ENCODE data around the gene RERG. TPM values are rescaled to one million over a fixed set of nuclear protein-coding genes. Genes with fewer than 3 reads are reported as not detected.

The RERG gene
- total RNA-seq, 3 donors from 2014 or later (not counting 1 experiment from before 2014, with no cell fraction given), result not detected

DNA sequence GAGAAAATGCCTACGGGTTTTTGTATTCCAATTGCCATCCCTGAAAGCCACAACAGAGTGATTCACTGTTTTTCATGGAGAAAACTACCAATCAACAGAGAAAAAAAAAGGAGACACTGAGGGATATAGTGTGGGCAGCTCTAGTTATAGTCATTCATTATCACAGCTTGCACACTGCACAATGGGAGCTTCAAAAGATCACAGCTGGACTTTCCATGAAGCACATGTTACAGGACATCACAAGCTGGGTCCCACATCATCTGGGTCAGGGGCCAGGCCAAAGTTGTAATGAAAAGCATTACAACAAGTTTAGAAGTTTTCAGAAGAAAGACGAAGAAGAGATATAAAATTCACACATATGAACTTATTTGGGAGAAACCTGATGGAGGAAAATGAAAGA is 41.5 kb downstream of the RERG start:
- no peaks in the 10 kb centered on the region for H3K36me3 ChIP-seq (ENCODE audit: control insufficient read depth, insufficient read depth, low read length)
- DNase-seq (no peak), ATAC-seq (no peak)
- no peak overlapping the region for H3K27ac ChIP-seq (ENCODE audit: low read length)
- Mint-ChIP-seq H3K4me3 (no peak overlapping the region), H3K27ac (no peak overlapping the region), H3K36me3 (no peaks in the 10 kb centered on the region), H3K27me3 (ENCODE audit: low read depth in 2 of 2) (peaks cover 9 to 25% of the 10 kb centered on the region in 2 donors), H3K9me3 (no peaks in the 10 kb centered on the region), H3K4me1 (no peaks in the 10 kb centered on the region)
- peaks cover 3% of the 10 kb centered on the region for H3K27me3 ChIP-seq (ENCODE audit: control insufficient read depth, insufficient read depth, low read length)
- no peak overlapping the region for H3K4me3 ChIP-seq (ENCODE audit: low read length)
- H3K9me3 ChIP-seq (ENCODE audit: control insufficient read depth, insufficient read depth, low read length), result no peaks in the 10 kb centered on the region
- intact Hi-C loops (cut with micrococcal nuclease), result no loop called here
- WGBS (ENCODE audit: insufficient coverage), result no CpG with 5 or more reads among the region's 2 CpGs
- TF ChIP-seq, protein P1, sequence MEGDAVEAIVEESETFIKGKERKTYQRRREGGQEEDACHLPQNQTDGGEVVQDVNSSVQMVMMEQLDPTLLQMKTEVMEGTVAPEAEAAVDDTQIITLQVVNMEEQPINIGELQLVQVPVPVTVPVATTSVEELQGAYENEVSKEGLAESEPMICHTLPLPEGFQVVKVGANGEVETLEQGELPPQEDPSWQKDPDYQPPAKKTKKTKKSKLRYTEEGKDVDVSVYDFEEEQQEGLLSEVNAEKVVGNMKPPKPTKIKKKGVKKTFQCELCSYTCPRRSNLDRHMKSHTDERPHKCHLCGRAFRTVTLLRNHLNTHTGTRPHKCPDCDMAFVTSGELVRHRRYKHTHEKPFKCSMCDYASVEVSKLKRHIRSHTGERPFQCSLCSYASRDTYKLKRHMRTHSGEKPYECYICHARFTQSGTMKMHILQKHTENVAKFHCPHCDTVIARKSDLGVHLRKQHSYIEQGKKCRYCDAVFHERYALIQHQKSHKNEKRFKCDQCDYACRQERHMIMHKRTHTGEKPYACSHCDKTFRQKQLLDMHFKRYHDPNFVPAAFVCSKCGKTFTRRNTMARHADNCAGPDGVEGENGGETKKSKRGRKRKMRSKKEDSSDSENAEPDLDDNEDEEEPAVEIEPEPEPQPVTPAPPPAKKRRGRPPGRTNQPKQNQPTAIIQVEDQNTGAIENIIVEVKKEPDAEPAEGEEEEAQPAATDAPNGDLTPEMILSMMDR (IDR thresholded peaks at IDR 0.05), result no peak
- H3K4me1 ChIP-seq (ENCODE audit: control insufficient read depth, insufficient read depth, low read length), result no peaks in the 10 kb centered on the region

DNA sequence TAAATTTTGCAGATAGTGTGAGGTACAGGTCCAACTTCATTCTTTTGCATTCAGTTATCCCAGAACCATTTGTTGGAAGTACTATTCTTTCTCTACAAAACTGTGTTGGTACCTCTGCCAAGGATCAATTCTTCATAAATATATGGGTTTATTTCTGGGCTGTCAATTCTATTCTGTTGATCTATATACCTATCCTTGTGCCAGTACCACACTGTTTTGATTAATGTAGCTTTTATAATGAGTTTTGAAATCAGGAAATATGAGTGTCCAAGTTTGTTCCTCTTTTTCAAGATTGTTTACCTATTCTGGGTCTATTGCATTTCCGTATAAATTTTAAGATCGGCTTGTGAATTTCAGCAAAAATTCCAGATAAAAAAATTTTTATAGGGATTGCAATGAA is 48.1 kb downstream of the RERG start:
- no peak overlapping the region for H3K27ac ChIP-seq (ENCODE audit: low read length)
- ATAC-seq, result no peak
- Mint-ChIP-seq H3K4me3 (no peak overlapping the region), H3K27ac (no peak overlapping the region), H3K36me3 (no peaks in the 10 kb centered on the region), H3K27me3 (ENCODE audit: low read depth in 2 of 2) (peaks cover 5 to 25% of the 10 kb centered on the region in 2 donors), H3K9me3 (no peaks in the 10 kb centered on the region), H3K4me1 (no peaks in the 10 kb centered on the region)
- intact Hi-C loops (cut with micrococcal nuclease), result no loop called here
- H3K4me3 ChIP-seq (ENCODE audit: low read length), result no peak overlapping the region
- H3K9me3 ChIP-seq (ENCODE audit: control insufficient read depth, insufficient read depth, low read length), result no peaks in the 10 kb centered on the region
- no peak for DNase-seq
- 100% methylated on average over 1 of the region's 2 CpGs for WGBS (ENCODE audit: insufficient coverage)
- no peaks in the 10 kb centered on the region for H3K36me3 ChIP-seq (ENCODE audit: control insufficient read depth, insufficient read depth, low read length)
- TF ChIP-seq, protein P1 (IDR thresholded peaks at IDR 0.05), result no peak
- no peaks in the 10 kb centered on the region for H3K4me1 ChIP-seq (ENCODE audit: control insufficient read depth, insufficient read depth, low read length)
- peaks cover 3% of the 10 kb centered on the region for H3K27me3 ChIP-seq (ENCODE audit: control insufficient read depth, insufficient read depth, low read length)

DNA sequence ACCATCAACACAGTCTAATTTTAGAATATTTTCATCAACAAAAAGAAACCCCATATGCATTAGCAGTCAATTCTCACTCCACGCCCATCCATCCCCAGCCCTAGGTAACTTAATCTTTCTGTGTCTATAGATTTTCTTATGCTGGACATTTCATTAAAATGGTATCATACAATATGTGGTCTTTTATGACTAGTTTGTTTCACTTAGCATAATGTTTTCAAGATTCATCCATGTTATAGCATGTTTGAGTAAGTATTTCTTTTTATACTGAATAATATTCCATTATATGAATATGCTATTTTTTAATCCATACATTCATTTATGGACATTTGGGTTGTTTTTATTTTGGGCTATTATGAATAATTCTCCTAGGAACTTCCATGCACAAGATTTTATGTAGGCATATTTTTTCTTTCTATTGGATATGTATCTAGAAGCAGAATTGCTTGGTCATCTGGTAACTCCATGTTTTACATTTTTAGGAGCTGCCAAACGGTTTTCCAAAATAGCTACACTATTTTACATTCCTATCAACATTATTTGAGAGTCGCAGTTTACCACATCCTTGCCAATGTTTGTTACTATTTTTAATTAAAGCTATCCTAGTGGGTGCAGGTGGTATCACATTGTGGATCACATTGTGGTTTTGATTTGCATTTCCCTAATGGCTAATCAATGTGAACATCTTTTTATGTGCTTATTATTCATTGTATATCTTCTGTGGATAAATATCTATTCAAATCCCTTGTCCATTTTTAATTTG is 49.0 kb downstream of the RERG start:
- DNase-seq (no peak), ATAC-seq (no peak)
- no peaks in the 10 kb centered on the region for H3K36me3 Mint-ChIP-seq
- Histone ChIP-seq H3K9me3 (ENCODE audit: control insufficient read depth, insufficient read depth, low read length) (no peaks in the 10 kb centered on the region), H3K4me1 (ENCODE audit: control insufficient read depth, insufficient read depth, low read length) (no peaks in the 10 kb centered on the region), H3K27me3 (ENCODE audit: control insufficient read depth, insufficient read depth, low read length) (peaks cover 3% of the 10 kb centered on the region), H3K4me3 (ENCODE audit: low read length) (no peak overlapping the region), H3K36me3 (ENCODE audit: control insufficient read depth, insufficient read depth, low read length) (no peaks in the 10 kb centered on the region), H3K27ac (ENCODE audit: low read length) (no peak overlapping the region)
- no peak overlapping the region for H3K27ac Mint-ChIP-seq
- H3K4me1 Mint-ChIP-seq, result no peaks in the 10 kb centered on the region
- no peak overlapping the region for H3K4me3 Mint-ChIP-seq
- WGBS (ENCODE audit: insufficient coverage), result no CpG with 5 or more reads among the region's 3 CpGs
- H3K27me3 Mint-ChIP-seq (ENCODE audit: low read depth in 2 of 2), result peaks cover 5 to 31% of the 10 kb centered on the region in 2 donors
- no peaks in the 10 kb centered on the region for H3K9me3 Mint-ChIP-seq
- intact Hi-C loops (cut with micrococcal nuclease), result no loop called here
- TF ChIP-seq, protein P1 (IDR thresholded peaks at IDR 0.05), result no peak

Measured in natural killer cell (primary cell).